Measurements from ENCODE around the gene CHMP6. TPM values are rescaled to one million over a fixed set of nuclear protein-coding genes. Genes with fewer than 3 reads are reported as not detected.

CHMP6 gene
- total RNA-seq, 2 experiments from 2014 or later = 7.9 to 23.8 TPM

GRCh38 chr17:80979547-80980378 lies 11.9 kb upstream of the CHMP6 start:
- DNase-seq (ENCODE audit: low spot score) = no peak
- no peak overlapping the region for H3K4me2 ChIP-seq (ENCODE audit: low read length)
- no peaks in the 10 kb centered on the region for H3K4me1 ChIP-seq (ENCODE audit: insufficient read depth, low read length, poor library complexity, severe bottlenecking)
- no peaks in the 10 kb centered on the region for H3K9me2 ChIP-seq (ENCODE audit: insufficient read depth, low read length)
- no peaks in the 10 kb centered on the region for H3K36me3 ChIP-seq (ENCODE audit: insufficient read depth, low read length)
- intact Hi-C loops (cut with micrococcal nuclease; ENCODE audit: unreplicated experiment) = loop anchor here (2.0 kb wide), 1 partner anchor 553 kb away; no protein-coding TSS in a partner anchor
- no peak overlapping the region for H3K27ac ChIP-seq (ENCODE audit: low read depth, low read length, poor library complexity, severe bottlenecking)
- POLR2A ChIA-PET = interaction anchor here (0.6 kb wide), 1 partner anchor 441 kb away, joined by 3 read pairs; no protein-coding TSS in a partner anchor
- no TSS peak for BruUV-seq (replicated peaks)
- no peak overlapping the region for H3K4me3 ChIP-seq (ENCODE audit: low read depth, low read length, poor library complexity, severe bottlenecking)
- no peaks in the 10 kb centered on the region for H3K79me2 ChIP-seq (ENCODE audit: insufficient read depth, low read depth, low read length)
- H2AFZ ChIP-seq (ENCODE audit: low read length) = no peak overlapping the region
- no peak for TF ChIP-seq EZH2phosphoT487 (IDR thresholded peaks at IDR 0.05; ENCODE audit: borderline replicate concordance, low read depth, low read length)
- no peak for TF ChIP-seq CTCF (conservative IDR thresholded peaks at IDR 0.05; ENCODE audit: low read length)
- H3K9me3 ChIP-seq (ENCODE audit: low read length) = no peaks in the 10 kb centered on the region
- CTCF ChIA-PET (ENCODE audit: unreplicated experiment) = no interaction called here
- H4K20me1 ChIP-seq (ENCODE audit: insufficient read depth, low read length) = no peaks in the 10 kb centered on the region

DNA sequence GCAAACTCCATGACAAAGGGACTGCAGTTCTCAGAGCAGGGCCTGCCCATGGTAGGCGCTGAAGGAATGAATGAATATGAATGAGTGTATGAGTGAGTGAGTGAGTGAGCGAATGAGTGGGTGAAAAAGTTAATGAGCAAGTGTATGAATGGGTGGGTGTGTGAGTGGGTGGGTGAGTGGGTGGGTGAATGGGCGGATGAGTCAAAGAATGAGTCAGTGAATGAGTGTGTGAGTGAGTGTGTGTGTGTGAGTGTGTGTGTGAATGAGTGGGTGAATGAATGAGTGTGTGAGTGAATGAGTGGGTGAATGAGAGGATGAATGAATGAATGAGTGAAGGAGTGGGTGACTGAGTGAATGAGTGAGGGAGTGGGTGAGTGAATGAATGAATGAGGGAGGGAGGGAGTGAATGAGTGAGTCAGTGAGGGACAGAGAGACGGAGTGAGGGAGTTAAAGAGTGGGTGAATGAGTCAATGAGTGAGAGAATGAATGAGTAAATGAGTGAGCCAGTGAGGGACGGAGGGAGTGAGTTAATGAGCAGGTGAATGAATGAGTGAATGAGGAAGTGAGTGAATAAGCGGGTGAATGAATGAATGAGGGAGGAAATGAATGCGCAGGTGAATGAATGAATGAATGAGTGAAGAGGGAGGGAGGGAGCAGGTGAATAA lies 11.1 kb upstream of the CHMP6 start:
- Histone ChIP-seq H3K36me3 (ENCODE audit: insufficient read depth, low read length) (no peaks in the 10 kb centered on the region), H3K4me3 (ENCODE audit: low read depth, low read length, poor library complexity, severe bottlenecking) (no peak overlapping the region), H4K20me1 (ENCODE audit: insufficient read depth, low read length) (no peaks in the 10 kb centered on the region), H3K9me3 (ENCODE audit: low read length) (no peaks in the 10 kb centered on the region), H3K79me2 (ENCODE audit: insufficient read depth, low read depth, low read length) (no peaks in the 10 kb centered on the region), H3K4me1 (ENCODE audit: insufficient read depth, low read length, poor library complexity, severe bottlenecking) (no peaks in the 10 kb centered on the region), H2AFZ (ENCODE audit: low read length) (no peak overlapping the region), H3K27ac (ENCODE audit: low read depth, low read length, poor library complexity, severe bottlenecking) (no peak overlapping the region), H3K9me2 (ENCODE audit: insufficient read depth, low read length) (no peaks in the 10 kb centered on the region), H3K4me2 (ENCODE audit: low read length) (no peak overlapping the region)
- ChIA-PET CTCF (ENCODE audit: unreplicated experiment) (no interaction called here), POLR2A (no interaction called here)
- no peak for DNase-seq (ENCODE audit: low spot score)
- no TSS peak for BruUV-seq (replicated peaks)
- TF ChIP-seq CTCF (conservative IDR thresholded peaks at IDR 0.05; ENCODE audit: low read length) (no peak), EZH2phosphoT487 (IDR thresholded peaks at IDR 0.05; ENCODE audit: borderline replicate concordance, low read depth, low read length) (no peak)
- intact Hi-C loops (cut with micrococcal nuclease; ENCODE audit: unreplicated experiment) = loop anchor here (1.0 to 2.0 kb wide), 2 partner anchors 405 to 554 kb away; no protein-coding TSS in a partner anchor

Measured in OCI-LY7 (cell line).